G401.6 (cell line): ENCODE data around the gene PTPDC1.

Source experiments
- FAIRE-seq: peaks from 2 replicates; lab custom pipeline; 2012; peaks lifted over from hg19 to GRCh38; lab: Jason Lieb, UNC

The PTPDC1 gene

GRCh38 chr9:94140791-94141790 is 56.8 kb downstream of the PTPDC1 start:
- FAIRE-seq: no peak

GRCh38 chr9:94142353-94142752 is 58.1 kb downstream of the PTPDC1 start:
- no peak for FAIRE-seq

DNA sequence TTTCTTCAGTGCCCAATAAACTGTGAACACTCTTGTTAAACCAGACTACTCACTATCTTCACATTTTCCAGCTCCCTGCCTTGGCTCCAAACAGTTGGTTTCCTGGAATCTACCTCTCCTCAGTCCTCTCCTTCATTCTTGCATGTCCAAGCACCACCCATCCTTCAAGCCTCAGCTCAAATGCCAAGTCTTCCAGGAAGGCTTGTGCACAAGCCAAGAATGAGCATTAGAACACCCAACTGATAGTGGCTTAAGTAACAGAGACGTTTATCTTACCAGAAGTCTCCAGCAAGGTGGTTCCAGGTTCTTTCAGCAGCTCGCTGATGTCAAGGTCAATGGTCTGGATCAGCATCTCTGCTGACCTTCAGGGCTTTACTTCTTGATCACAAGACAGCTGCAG is 60.1 kb downstream of the PTPDC1 start:
- FAIRE-seq: no peak

DNA sequence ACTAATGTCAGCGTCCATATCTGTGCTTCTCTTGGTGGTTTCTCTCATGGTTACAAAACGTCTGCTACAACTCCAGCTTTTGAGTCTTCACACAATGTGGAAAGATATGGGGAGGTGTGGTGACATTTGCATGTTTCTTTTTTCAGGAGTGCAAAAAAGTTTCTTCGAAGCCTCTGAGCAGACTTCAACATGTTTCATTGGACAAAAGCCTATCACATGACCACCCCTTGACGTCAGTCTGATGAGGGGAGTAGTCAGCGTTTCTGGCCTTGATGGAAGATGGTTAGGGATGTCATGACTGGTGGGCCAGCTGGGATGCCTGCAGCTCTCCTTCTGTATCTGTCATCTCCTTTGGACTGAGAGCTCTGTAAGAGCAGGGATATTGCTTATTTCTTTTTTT is 61.4 kb downstream of the PTPDC1 start:
- FAIRE-seq: no peak

- no peak for FAIRE-seq
These were observed 63.5 kb downstream of the PTPDC1 start for GRCh38 chr9:94147776-94148175.

DNA sequence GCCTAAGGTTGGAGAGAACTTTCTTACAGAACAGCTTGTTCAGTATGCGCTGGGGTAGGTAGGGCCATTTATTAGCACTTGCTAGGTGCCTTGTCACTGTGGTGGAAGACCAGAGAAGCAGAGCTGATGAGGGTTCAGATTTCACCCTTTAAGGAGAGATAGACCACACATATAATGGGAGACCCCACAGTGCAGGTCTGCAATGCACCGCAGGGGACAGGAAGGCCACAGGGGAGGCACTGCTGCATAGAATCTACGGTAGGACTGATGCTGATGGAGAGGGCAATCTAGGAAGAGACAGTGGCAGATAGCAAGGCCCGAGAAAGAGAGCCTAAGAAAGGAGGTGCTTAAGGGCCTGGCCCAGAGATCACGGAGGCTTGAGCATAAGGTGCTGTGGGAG is 64.2 kb downstream of the PTPDC1 start:
- FAIRE-seq: no peak

DNA sequence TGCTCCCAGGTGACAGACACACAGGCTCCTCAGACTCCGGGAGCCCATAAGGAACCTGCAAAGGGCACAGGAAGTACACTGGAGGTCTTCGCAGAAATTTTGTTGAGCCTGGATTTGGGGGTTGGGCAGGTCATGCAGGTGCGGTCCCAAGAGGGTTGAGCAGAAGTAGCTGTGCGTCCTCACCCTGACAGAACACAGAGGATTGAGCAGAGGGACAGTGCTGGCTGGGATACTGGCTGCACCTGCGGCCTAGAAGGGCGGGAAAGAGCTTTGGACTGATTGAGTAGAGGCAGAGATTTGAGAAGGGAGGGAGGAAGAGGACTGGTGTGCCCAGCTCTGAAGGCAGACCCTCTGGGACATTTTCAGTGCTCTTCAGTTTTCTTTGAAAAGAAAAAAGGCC is 65.4 kb downstream of the PTPDC1 start:
- no peak for FAIRE-seq

- no peak for FAIRE-seq
These were observed 66.1 kb downstream of the PTPDC1 start for GRCh38 chr9:94150279-94150828.

DNA sequence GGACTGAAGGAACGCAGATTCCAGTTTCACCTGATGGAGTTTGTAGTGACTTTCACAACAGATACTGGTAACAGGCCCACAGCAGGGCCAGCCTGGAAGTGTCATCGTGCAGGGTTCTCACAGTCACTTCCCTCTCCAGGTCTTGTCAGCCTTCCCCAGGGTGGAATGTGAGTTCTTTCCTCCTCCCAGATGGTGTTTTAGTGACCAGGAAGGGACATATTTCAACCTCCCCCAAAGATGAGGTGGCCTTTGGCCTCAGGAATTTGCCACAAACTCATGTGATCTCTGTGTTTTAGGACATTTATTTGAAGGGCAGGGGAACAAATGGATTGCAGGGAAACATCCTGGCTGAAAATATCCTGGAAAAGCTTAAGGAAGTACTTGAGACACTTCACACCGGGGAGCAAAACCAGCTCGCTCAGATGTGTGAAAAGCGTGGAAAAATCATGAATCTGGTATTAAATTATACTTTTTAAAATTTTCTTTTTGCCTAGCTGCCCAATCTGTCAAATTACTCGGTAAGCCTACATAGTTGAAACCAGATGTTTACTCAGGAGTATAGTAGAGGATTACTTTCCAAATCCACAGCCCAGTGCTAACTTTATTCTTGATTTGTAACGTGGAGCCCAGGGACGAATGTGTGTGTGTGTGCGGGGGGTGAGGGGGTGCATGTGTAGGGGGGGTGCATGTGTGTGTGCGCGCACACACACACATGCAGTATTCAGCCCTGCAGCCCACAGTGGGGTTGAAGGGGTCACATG is 66.8 kb downstream of the PTPDC1 start:
- no peak for FAIRE-seq

- FAIRE-seq: no peak
These were observed 69.6 kb downstream of the PTPDC1 start for GRCh38 chr9:94153905-94154304.

DNA sequence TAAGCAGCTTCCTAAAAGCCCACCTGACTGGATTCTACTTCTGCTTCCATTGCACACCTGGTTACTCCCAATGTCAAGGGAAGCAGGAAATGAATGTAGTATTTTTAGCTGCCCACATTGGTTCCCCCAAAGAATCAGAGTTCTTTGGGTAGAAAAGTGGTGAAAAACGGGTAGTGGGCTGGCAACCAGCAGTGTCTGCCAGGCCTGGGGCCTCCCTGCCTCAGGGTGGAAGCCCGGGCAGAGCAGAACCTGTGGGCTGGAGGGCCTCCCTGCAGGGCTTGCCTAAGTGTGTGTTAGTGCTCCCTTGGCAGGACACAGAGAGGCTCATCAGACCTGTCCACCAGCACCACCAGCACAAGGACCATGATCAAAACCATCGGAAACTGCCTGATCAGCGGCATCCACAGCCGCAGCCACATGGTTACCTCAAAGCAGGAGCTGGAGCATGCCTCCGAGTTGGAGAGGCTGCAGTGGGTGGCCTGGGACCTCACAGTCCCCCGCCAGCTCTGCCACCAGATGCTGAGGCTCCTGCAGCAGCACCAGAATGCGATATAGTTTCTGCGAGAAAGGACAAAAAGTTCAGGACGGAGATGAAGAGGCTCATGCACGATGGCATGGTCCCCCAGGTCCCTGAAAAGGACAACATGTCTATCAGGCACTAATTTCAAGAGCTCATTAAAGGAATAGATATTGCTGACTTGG is 72.2 kb downstream of the PTPDC1 start:
- no peak for FAIRE-seq

- FAIRE-seq: no peak
These were observed 73.0 kb downstream of the PTPDC1 start for GRCh38 chr9:94157050-94157801.
